ENCODE results near the gene P2RX1.

The P2RX1 gene

DNA sequence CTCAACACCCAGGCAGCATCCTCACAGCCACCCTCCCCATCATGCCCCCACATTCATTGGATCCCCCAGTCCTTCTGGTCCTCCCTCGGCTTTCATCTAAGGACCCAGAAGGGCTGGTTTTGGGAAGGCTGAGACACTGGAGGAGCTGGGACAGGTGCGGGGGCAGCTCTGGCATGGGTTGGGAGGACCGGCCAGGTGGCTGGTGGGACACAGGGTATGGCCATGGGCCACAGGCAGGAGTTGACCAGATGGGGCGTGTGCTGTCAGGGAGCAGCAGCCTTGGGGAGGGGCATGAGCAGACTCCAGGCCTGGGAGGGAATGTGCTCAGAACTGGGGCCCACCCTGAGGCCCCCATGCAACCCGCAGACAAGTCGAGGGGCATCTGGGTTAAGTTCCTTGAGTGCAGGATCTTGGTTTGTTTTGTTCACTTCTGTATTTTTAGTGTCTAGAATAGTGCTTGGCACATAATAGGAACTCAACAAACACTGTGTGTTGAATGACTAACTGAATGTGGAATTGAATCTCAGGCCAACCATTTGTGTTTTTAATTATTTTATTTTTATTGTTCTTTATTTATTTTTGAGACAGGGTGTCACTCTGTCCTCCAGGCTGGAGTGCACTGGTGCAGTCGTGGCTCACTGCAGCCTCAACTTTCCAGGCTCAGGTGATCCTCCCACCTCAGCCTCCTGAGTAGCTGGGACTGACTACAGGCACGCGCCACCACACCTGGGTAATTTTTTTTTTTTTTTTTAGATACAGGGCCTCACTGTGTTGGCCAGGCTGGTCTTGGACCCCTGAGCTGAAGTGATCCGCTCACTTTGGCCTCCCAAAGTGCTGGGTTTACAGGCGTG lies 5.6 kb downstream of the P2RX1 start:
- TF ChIP-seq GATA2 (IDR thresholded peaks at IDR 0.05; ENCODE audit: low read depth, low read length) (no peak), GATA3 (IDR thresholded peaks at IDR 0.05; ENCODE audit: low read depth, low read length) (no peak)

DNA sequence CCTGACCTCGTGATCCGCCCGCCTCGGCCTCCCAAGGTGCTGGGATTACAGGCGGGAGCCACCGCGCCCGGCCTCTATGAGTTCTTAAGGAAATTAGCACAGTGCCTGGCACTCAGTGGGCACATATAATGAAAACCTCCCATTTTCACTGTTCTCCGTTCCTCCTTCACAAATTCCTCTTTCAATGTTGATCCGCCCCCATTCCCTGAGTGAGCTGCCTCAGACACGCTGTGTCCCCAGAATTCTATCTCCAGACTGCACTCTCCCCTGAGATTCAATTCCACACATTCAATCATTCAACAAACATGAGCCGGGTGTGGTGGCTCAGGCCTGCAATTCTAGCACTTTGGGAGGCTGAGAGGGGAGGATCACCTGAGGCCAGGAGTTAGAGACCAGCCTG lies 7.0 kb downstream of the P2RX1 start:
- TF ChIP-seq GATA2 (IDR thresholded peaks at IDR 0.05; ENCODE audit: low read depth, low read length) (no peak), GATA3 (IDR thresholded peaks at IDR 0.05; ENCODE audit: low read depth, low read length) (no peak)

DNA sequence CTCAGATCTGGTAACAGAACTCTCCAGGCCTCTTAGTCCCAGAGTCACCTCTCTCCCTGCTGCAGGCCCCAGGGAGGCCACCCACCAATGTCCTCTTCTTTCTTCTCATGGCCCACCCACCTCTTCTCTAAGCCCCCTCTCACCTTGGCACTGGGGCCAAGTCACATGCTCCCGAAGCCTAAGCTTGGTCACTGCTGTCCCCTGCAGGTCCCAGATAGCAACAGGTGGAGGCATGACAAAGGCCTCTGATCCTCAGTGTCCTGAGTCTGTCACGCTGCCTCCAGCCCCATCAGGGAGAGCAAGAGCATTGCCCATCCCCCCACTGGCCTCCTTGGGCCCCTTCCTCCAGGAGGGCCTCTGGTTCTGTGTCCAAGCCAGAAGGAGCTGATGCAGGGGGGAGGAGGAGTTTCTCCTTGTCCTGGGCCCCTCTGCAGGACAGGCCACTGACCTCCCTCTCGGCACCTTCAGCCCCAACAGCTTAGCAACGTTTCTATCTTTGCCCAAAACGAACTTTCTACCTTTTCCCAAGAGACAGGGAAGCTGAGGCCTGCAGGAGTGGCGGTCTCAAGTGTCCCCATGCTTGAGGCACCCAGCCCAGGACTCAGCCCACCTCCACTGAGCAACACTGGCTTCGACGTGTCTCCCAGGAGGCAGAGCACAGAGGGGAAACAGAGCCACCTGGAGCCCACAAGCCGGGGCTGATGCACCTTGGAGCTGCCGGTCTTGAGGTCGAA lies 8.6 kb downstream of the P2RX1 start:
- TF ChIP-seq GATA2 (IDR thresholded peaks at IDR 0.05; ENCODE audit: low read depth, low read length), result no peak
- no peak for TF ChIP-seq GATA3 (IDR thresholded peaks at IDR 0.05; ENCODE audit: low read depth, low read length)

DNA sequence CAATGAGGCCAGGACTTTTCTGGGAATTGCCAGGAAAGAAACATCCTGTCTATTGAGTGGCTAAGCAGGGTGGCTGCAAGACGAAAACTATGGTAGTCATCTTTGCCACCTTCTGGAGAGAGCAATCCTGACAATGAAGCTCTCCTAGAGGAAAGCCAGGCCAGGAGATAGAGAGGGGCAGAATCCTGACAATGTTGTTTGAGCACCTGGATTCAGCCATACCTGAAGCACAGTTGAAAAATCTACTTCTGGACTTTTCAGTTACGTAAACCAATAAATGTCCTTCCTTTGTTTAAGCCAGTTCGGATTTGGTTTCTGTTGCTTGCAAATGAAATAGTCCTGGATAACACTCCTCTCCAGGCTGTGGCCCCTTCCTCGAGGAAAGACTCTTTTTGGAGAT lies 9.4 kb downstream of the P2RX1 start:
- TF ChIP-seq GATA3 (IDR thresholded peaks at IDR 0.05; ENCODE audit: low read depth, low read length) (no peak), GATA2 (IDR thresholded peaks at IDR 0.05; ENCODE audit: low read depth, low read length) (no peak)

DNA sequence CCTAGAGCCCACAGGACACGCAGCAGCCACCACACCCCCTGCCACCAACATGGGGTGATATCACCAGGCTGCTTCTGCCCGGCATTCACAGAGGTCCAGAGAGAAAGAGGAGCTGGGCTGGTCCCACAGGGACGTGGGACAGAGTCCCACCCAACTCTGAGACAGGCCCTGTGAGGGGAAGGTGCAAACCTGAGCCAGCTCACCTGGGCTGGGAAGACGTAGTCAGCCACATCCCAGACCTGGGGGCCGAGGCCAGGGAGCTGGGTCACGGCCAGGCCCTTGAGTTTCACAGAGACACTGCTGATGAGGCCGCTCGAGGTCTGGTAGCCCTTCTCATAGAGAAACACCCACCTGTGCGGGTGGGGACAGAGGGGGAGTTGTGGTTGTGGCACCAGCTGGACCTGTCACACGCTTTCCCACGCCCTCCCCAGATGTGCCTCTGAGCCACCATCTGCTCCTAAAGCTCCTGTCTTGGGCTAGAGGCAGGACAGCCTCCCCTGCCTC lies 11.2 kb downstream of the P2RX1 start:
- TF ChIP-seq GATA3 (IDR thresholded peaks at IDR 0.05; ENCODE audit: low read depth, low read length) (no peak), GATA2 (IDR thresholded peaks at IDR 0.05; ENCODE audit: low read depth, low read length) (no peak)

DNA sequence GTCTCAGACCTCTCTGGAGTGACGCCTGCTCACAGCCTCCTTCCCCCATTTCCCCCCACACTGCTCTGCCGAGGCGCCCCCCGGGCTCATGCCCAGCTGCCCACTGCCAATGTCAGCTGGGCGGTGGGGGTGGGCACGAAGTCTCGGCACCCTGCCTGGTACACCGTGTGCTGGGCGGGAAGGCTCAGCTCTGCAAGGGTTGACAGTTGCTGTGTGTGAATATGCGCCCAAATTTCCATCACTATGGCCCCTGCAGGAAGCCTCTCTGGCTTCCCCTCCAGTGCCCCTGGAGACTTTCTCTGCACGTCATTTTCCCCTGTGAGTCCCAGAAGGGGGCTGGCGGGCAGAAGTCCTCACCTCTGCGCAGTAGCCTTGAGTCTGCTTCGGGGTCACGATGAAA lies 11.8 kb downstream of the P2RX1 start:
- TF ChIP-seq GATA2 (IDR thresholded peaks at IDR 0.05; ENCODE audit: low read depth, low read length) (no peak), GATA3 (IDR thresholded peaks at IDR 0.05; ENCODE audit: low read depth, low read length) (no peak)

DNA sequence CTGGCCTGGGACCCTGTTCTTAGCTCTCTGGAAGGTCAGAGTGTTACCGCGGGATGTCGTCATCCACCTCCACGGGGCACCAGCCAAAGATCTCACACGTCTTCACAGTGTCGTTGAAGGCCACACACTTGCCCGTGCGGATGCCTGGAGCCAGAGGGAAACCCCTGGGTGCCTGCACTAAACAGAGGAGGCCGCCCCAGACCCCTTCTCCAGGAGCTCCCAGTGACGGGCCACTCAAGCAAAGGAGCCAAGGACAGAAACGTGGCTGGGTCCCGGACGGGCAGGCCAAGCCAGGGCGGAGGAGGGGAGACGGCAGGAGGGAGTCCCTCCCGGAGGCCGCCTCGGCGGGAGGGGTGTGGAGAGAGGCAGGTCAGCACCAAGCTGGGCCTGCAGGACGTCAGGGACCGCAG lies 12.4 kb downstream of the P2RX1 start:
- TF ChIP-seq GATA3 (IDR thresholded peaks at IDR 0.05; ENCODE audit: low read depth, low read length), result no peak
- no peak for TF ChIP-seq GATA2 (IDR thresholded peaks at IDR 0.05; ENCODE audit: low read depth, low read length)

DNA sequence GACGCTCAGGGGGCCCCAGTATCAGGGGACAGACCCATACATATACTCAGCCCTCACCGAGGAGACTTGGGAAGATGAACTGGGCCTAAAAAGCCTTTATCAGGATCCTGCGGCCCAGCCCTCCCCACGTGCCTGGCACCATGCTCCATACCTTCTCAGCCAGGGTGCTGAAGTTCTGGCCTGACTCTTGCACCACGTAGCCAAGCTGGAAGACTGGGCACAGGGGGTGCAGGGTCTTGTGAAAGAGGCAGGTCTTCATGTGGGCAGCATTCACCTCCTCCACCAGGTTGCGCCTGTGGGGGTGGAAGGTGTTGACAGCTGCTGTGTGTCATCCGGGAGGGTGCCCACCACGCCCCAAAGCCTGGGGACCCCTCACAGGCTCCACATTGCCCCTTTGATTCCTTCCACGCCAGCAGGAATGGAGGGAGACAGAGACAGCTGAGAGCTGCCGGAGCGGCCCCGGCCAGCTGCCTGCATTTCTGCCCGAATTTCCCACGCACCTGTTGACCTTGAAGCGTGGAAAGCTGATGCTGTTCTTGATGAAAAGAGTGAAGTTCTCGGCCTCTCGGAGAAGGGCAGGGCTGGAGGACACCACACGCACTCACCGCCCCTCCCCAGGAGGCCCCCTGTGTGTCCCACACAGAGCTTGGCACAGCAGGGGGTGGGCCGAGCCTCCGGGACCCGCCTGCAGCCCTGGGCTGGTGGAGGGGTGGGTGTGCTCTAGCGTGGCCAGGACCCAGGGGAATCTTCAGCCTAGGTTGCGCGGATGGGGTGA lies 13.0 kb downstream of the P2RX1 start:
- no peak for TF ChIP-seq GATA3 (IDR thresholded peaks at IDR 0.05; ENCODE audit: low read depth, low read length)

DNA sequence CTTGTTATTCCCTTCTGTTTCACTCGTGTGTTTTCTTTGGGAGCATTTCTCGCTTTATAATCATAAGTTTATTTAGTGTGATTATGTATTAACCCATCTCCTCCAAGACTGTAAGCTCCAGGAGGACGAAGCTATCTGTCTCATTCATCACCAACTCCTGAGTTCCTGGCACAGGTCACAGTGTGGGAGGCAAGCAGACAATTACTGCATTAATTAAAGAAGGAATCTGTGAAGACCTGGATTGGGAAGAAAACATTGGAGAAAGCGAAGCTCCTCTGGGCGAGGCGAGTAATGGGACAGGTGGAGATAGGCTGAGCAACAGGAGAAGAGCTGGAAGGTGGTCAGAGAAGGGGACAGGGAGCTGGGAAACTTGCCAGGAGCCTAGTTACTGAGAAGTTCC lies 15.6 kb downstream of the P2RX1 start:
- TF ChIP-seq GATA2 (IDR thresholded peaks at IDR 0.05; ENCODE audit: low read depth, low read length) (no peak), GATA3 (IDR thresholded peaks at IDR 0.05; ENCODE audit: low read depth, low read length) (no peak)

DNA sequence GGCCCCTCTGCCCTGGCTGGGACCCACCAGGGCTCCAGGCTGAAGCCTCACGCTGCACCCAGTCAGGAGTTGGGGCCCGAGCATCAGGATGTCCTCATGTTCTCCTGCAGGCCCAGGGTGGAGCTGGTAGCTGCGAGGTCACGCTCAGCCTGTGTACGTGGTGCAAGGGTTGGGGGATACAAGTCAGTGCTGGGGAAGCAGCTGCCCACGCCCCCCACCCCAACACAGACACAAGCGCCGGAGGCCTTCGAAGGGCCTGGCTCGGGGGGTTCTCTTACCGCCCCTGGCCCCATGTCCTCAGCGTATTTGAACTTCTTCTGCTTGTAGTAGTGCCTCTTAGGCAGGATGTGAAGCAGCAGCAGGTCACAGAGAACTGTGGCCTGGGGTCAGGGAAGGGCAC lies 18.5 kb downstream of the P2RX1 start:
- TF ChIP-seq GATA2 (IDR thresholded peaks at IDR 0.05; ENCODE audit: low read depth, low read length), result no peak
- no peak for TF ChIP-seq GATA3 (IDR thresholded peaks at IDR 0.05; ENCODE audit: low read depth, low read length)

DNA sequence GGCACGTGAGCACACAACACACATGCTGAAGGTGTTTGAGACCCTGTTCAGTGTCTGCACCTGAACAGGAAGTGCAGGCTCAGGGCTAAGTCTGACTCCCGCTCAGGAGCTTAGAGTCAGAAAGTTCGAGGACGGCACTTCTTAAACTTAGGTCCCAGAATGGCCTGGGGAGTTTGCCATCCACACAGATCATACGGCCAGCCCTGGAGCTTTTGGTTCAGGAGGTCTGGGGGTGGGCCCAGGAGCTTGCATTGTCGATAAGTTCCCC lies 19.4 kb downstream of the P2RX1 start:
- no peak for TF ChIP-seq GATA2 (IDR thresholded peaks at IDR 0.05; ENCODE audit: low read depth, low read length)
- TF ChIP-seq GATA3 (IDR thresholded peaks at IDR 0.05; ENCODE audit: low read depth, low read length), result no peak

DNA sequence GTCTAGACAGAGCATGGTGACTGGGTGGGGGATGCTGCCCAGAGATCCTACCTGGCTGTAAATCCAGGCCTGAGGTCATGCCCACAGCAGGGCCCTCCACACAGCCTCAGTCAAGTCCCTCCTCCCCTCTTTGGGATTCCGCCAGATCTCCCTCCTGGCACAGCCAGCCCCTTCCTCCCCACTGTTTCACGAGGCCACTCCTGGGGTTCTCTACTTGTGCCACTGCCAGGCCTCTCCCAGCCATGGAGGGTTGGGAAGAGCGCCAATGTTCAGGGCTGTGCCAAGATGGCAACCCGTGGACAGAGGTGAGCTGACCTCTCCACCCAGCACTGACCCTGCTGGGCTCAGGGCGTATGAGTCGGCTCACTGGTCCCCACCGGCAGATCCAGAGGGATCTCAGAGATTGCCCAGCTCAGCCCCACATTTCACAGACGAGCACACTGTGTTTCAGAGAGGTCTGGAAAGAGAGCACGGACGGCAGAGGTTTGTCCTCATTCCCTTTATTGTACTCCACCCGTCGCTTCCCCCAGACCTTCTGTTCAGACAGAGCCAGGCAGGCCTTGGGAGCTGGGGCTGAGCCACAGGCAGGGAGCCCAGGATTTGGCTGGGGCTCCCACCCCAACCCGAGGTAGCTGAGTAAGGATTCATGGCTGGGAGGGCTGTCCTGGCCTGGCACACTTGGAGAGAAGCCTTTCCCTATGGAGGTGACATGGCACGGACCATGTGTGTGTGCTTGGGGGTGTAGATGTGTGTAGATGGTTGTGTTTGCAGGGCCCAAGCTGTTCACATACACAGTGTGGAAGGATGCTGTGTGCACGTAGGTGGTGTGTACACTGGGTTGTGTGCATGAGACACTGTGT lies 19.9 kb downstream of the P2RX1 start:
- no peak for TF ChIP-seq GATA3 (IDR thresholded peaks at IDR 0.05; ENCODE audit: low read depth, low read length)

DNA sequence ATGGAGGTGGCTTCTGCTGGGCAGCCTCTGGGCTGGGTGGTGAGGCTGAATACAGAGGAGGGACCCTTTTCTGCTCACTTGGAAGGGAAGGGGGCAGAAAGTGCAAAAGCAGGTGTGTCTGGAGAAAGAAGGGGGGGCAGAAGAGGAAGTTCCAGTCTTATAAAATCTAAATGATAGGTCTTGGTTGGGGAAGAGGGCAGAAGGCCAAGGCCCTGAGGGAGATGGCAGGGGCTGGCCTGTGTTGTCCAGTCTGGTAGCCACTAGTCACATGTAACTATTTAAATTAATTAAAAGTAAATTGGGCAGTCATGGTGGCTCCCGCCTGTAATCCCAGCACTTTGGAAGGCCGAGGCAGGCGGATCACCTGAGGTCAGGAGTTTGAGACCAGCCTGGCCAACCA lies 20.9 kb downstream of the P2RX1 start:
- TF ChIP-seq GATA2 (IDR thresholded peaks at IDR 0.05; ENCODE audit: low read depth, low read length), result no peak
- no peak for TF ChIP-seq GATA3 (IDR thresholded peaks at IDR 0.05; ENCODE audit: low read depth, low read length)

DNA sequence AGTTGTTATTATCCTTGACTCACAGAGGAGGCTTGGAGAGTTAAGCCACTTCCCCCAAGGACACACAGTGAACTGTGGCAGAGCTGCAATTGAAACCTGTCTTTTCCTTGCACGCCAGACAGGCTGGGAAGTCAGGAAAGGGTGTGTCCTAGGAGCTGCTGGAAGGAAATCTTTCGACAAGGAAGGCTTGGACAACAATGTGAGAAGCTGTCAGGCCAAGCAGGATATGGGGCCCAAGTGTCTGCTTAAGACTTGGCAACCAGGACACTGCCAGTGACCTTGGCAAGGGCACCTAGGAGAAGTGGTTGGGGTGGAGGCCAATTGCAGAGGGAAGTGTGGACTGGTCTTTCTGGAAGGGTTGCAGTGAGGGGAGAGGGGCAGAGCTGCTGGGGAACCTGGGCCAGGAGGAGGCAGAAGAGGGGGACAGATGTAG lies 21.3 kb downstream of the P2RX1 start:
- no peak for TF ChIP-seq GATA2 (IDR thresholded peaks at IDR 0.05; ENCODE audit: low read depth, low read length)
- TF ChIP-seq GATA3 (IDR thresholded peaks at IDR 0.05; ENCODE audit: low read depth, low read length), result no peak

Measured in SH-SY5Y (cell line).